ENCODE data around the gene PDE6A. TPM values are rescaled to one million over a fixed set of nuclear protein-coding genes. Genes with fewer than 3 reads are reported as not detected.

Gene PDE6A
- total and polyA plus RNA-seq, 2 of the 8 experiments (the other 6 are each of a cell fraction or from before 2014, with no cell fraction given): not detected

- no peak for FAIRE-seq
- Histone ChIP-seq H4K5ac (ENCODE audit: insufficient read length, low read depth, low read length) (no peak overlapping the region), H3K79me2 (ENCODE audit: control insufficient read depth in 1 of 2, insufficient read depth in 2 of 2, low read length in 2 of 2) (no peaks in the 10 kb centered on the region), H3K23me2 (ENCODE audit: low read depth, low read length) (no peaks in the 10 kb centered on the region), H3K4me1 (replicated peaks in 1 of 4; ENCODE audit: control insufficient read depth in 3 of 4, insufficient read depth in 4 of 4, low read length in 3 of 4) (peaks cover 0 to 2% (median 0%) of the 10 kb centered on the region in 4 experiments; a peak in 2 of 7 replicates), H2BK12ac (ENCODE audit: low read depth, low read length) (no peak overlapping the region), H3K4me2 (ENCODE audit: insufficient read depth in 1 of 2, low read depth in 2 of 2, low read length in 2 of 2) (no peak overlapping the region), H3K9me3 (ENCODE audit: insufficient read depth in 2 of 2, low read depth in 1 of 2, low read length in 1 of 2) (no peaks in the 10 kb centered on the region), H4K8ac (ENCODE audit: extremely low read depth, insufficient read depth, low read length) (no peak overlapping the region), H3K4me3 (ENCODE audit: extremely low read depth in 1 of 4, insufficient read depth in 2 of 4, low read depth in 3 of 4, low read length in 4 of 4) (no peak overlapping the region), H3K56ac (replicated peaks; ENCODE audit: insufficient read length, low read depth, low read length) (no peak overlapping the region), H2BK15ac (ENCODE audit: low read length) (no peak overlapping the region), H2AFZ (ENCODE audit: low read length) (no peak overlapping the region), H3K4ac (replicated peaks; ENCODE audit: insufficient read length, low read depth, low read length) (no peak overlapping the region), H3K9ac (replicated peaks in 1 of 4; ENCODE audit: extremely low read depth in 1 of 4, low read depth in 3 of 4, low read length in 3 of 4) (no peak overlapping the region), H2BK20ac (ENCODE audit: low read length) (no peak overlapping the region), H2BK5ac (ENCODE audit: low read depth, low read length) (no peak overlapping the region), H3K27me3 (replicated peaks in 1 of 4; ENCODE audit: control insufficient read depth in 3 of 4, extremely low read depth in 1 of 4, insufficient read depth in 3 of 4, low read length in 3 of 4) (no peaks in the 10 kb centered on the region), H4K20me1 (replicated peaks in 1 of 2; ENCODE audit: control insufficient read depth in 1 of 2, insufficient read depth in 2 of 2, low read length in 2 of 2) (no peaks in the 10 kb centered on the region), H3K23ac (ENCODE audit: insufficient read length) (no peak overlapping the region), H3K79me1 (ENCODE audit: low read depth, low read length) (no peaks in the 10 kb centered on the region), H3K36me3 (ENCODE audit: control insufficient read depth in 2 of 4, insufficient read depth in 4 of 4, low read length in 3 of 4) (no peaks in the 10 kb centered on the region; a peak in 1 of 8 replicates), H3K27ac (ENCODE audit: low read depth, low read length) (no peak overlapping the region), H3K14ac (ENCODE audit: insufficient read length) (no peak overlapping the region), H2AK5ac (ENCODE audit: low read depth, low read length) (no peak overlapping the region), H3K18ac (ENCODE audit: extremely low read depth, low read length) (no peak overlapping the region), H4K91ac (replicated peaks; ENCODE audit: insufficient read length, low read length) (no peak overlapping the region), H2BK120ac (replicated peaks; ENCODE audit: low read depth, low read length) (no peak overlapping the region)
- ChIA-PET CTCF (ENCODE audit: partially characterized antibody) (interaction anchor here (0.7 to 64.1 kb wide), 6 partner anchors 9 to 233 kb away, joined by 3 to 1740 read pairs (median 4); no protein-coding TSS in a partner anchor), POLR2A (ENCODE audit: partially characterized antibody) (no interaction called here)
- no peak for DNase-seq (ENCODE audit: low read depth in 1 of 2, low spot score in 2 of 2)
- TF ChIP-seq PHF8 (conservative IDR thresholded peaks at IDR 0.05; ENCODE audit: low read depth, low read length) (no peak), TCF12 (IDR thresholded peaks at IDR 0.05; ENCODE audit: low read depth, low read length) (no peak), ZNF274 (IDR thresholded peaks at IDR 0.05; ENCODE audit: borderline replicate concordance, extremely low read depth, low read length) (no peak), EGR1 (IDR thresholded peaks at IDR 0.05; ENCODE audit: borderline replicate concordance, low read depth, low read length) (no peak), JUND (IDR thresholded peaks at IDR 0.05; ENCODE audit: low read length) (no peak), CHD2 (IDR thresholded peaks at IDR 0.05; ENCODE audit: low read length) (no peak), ASH2L (IDR thresholded peaks at IDR 0.05; ENCODE audit: low read length) (no peak), BCL11A (IDR thresholded peaks at IDR 0.05; ENCODE audit: low read depth in 2 of 2, low read length in 2 of 2) (no peak), RXRA (IDR thresholded peaks at IDR 0.05; ENCODE audit: insufficient read depth, low read depth, low read length) (no peak), RFX5 (IDR thresholded peaks at IDR 0.05; ENCODE audit: borderline replicate concordance, low read depth, low read length) (no peak), EZH2 (IDR thresholded peaks at IDR 0.05; ENCODE audit: low read depth, low read length, severe bottlenecking) (no peak), SAP30 (IDR thresholded peaks at IDR 0.05; ENCODE audit: insufficient read depth, insufficient replicate concordance, low read length) (no peak), GABPA (IDR thresholded peaks at IDR 0.05; ENCODE audit: borderline replicate concordance, insufficient read depth, low read length) (no peak), ATF2 (IDR thresholded peaks at IDR 0.05; ENCODE audit: low read length) (no peak)
Measured at GRCh38 chr5:149870697-149871096, 73.9 kb downstream of the PDE6A start.
